Smooth muscle cell (in vitro differentiated cells): Measurements from ENCODE around the gene TMEM263. TPM values are rescaled to one million over a fixed set of nuclear protein-coding genes. Genes with fewer than 3 reads are reported as not detected.
"Not testable (repeated sequence)": the region's sequence is repeated elsewhere in the genome, so short reads cannot be mapped to it uniquely, and the experiment has no call there.

ENCODE experiments used
- DNase-seq: peaks from one replicate; lab custom pipeline; 2025; ENCODE audit not compliant: unreplicated experiment; lab: John Stamatoyannopoulos, UW
- H2AFZ ChIP-seq: fragments of 200-600 bp; sonication (generic); 2 replicates; pipeline ENCODE4 v1.6.0; 2016; ENCODE audit warnings: antibody characterized with exemption, low read depth, mild to moderate bottlenecking
- H3F3A ChIP-seq: fragments of 200-600 bp; sonication (generic); 2 replicates; pipeline ENCODE4 v1.6.0; 2017; ENCODE audit warnings: antibody characterized with exemption, low read depth
- H3K27ac ChIP-seq: fragments of 200-600 bp; sonication (generic); 2 replicates; pipeline ENCODE4 v1.5.1; 2016; ENCODE audit warnings: low read depth, mild to moderate bottlenecking
- H3K27me3 ChIP-seq: fragments of 200-600 bp; sonication (generic); 2 replicates; pipeline ENCODE4 v1.6.1; 2016; ENCODE audit warnings: low read depth, mild to moderate bottlenecking
- H3K36me3 ChIP-seq: fragments of 200-600 bp; sonication (generic); 2 replicates; pipeline ENCODE4 v1.5.1; 2016; ENCODE audit warnings: low read depth
- H3K4me1 ChIP-seq: fragments of 200-600 bp; sonication (generic); 2 replicates; pipeline ENCODE4 v1.5.1; 2016; ENCODE audit warnings: low read depth
- H3K4me2 ChIP-seq: fragments of 200-600 bp; sonication (generic); 2 replicates; pipeline ENCODE4 v1.6.0; 2016; ENCODE audit warnings: mild to moderate bottlenecking
- H3K4me3 ChIP-seq: fragments of 200-600 bp; sonication (generic); 2 replicates; pipeline ENCODE4 v1.5.1; 2016; ENCODE audit warnings: mild to moderate bottlenecking
- H3K79me2 ChIP-seq: fragments of 200-600 bp; sonication (generic); 2 replicates; pipeline ENCODE4 v1.6.0; 2016; ENCODE audit warnings: low read depth, mild to moderate bottlenecking
- H3K9ac ChIP-seq: fragments of 200-600 bp; sonication (generic); 2 replicates; pipeline ENCODE4 v1.6.0; 2016; ENCODE audit warnings: low read depth
- H3K9me3 ChIP-seq: fragments of 200-600 bp; sonication (generic); replicated peaks from 2 replicates; pipeline ENCODE4 v1.5.1; 2016; ENCODE audit warnings: low read depth
- H4K20me1 ChIP-seq: fragments of 200-600 bp; sonication (generic); 2 replicates; pipeline ENCODE4 v1.6.0; 2016; ENCODE audit warnings: low read depth
- CTCF ChIP-seq: fragments of 200-600 bp; sonication (generic); IDR thresholded peaks from 2 replicates; pipeline ENCODE4 v1.5.1; 2017; ENCODE audit warnings: borderline replicate concordance, mild to moderate bottlenecking, antibody characterized with exemption; ENCODE audit not compliant: insufficient read depth, poor library complexity, severe bottlenecking
- WGBS: methylation state at CpG from one replicate; pipeline ENCODE4 v1.1.7; 2016; ENCODE audit warnings: low lambda C conversion rate; 5-methylcytosine and 5-hydroxymethylcytosine counted together
- polyA plus RNA-seq: library from polyadenylated mRNA; unstranded; fragments of >200 nt; fragmentation: Nextera tagmentation; extraction: Ambion mirVana; gene quantifications from 2 replicates; pipeline ENCODE4 v1.2.1, GENCODE V29; 2016
- total RNA-seq: library from RNA; depleted of rRNA; stranded (reverse); fragments of >200 nt; gene quantifications from 2 replicates; pipeline ENCODE4 v1.2.3, GENCODE V29; 2014

The TMEM263 gene
- total and polyA plus RNA-seq, 2 experiments from 2014 or later, result 102 to 177 TPM

- peaks cover 2% of the 10 kb centered on the region for H3F3A ChIP-seq
- no peak overlapping the region for H2AFZ ChIP-seq
- no peak for DNase-seq
- H3K4me3 ChIP-seq, result no peak overlapping the region
- WGBS, result 74% methylated on average over 2 of the region's 2 CpGs
- no peaks in the 10 kb centered on the region for H3K27me3 ChIP-seq
- TF ChIP-seq CTCF, result no peak
- peaks cover 2% of the 10 kb centered on the region for H4K20me1 ChIP-seq
- H3K27ac ChIP-seq, result no peak overlapping the region
- H3K36me3 ChIP-seq, result peaks cover 5% of the 10 kb centered on the region
- H3K4me2 ChIP-seq, result no peak overlapping the region
- no peaks in the 10 kb centered on the region for H3K9me3 ChIP-seq
- H3K79me2 ChIP-seq, result no peaks in the 10 kb centered on the region
- no peaks in the 10 kb centered on the region for H3K4me1 ChIP-seq
- H3K9ac ChIP-seq, result no peak overlapping the region
These were observed 39.0 kb downstream of the TMEM263 start for GRCh38 chr12:106994579-106995220.

DNA sequence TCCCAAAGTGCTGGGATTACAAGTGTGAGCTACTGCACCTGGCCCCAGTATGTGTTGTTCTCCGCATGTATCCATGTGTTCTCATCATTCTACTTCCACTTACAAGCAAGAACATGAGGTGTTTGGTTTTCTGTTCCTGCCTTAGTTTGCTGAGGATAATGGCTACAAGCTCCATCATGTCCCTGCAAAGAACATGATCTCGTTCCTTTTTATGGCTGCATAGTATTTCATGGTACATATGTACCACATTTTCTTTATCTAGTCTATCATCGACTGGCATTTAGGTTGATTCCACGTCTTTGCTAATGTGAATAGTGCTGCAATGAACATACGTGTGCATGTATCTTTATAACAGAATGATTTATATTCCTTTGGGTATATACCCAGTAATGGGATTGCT lies 40.4 kb downstream of the TMEM263 start:
- H3K4me3 ChIP-seq, H3K4me1 ChIP-seq, H3F3A ChIP-seq, H3K79me2 ChIP-seq, H3K27ac ChIP-seq, H3K27me3 ChIP-seq, H3K4me2 ChIP-seq, H2AFZ ChIP-seq, DNase-seq, H3K9me3 ChIP-seq, H3K9ac ChIP-seq, H3K36me3 ChIP-seq, H4K20me1 ChIP-seq: not testable (repeated sequence)
- 98% methylated on average over 5 of the region's 5 CpGs for WGBS

DNA sequence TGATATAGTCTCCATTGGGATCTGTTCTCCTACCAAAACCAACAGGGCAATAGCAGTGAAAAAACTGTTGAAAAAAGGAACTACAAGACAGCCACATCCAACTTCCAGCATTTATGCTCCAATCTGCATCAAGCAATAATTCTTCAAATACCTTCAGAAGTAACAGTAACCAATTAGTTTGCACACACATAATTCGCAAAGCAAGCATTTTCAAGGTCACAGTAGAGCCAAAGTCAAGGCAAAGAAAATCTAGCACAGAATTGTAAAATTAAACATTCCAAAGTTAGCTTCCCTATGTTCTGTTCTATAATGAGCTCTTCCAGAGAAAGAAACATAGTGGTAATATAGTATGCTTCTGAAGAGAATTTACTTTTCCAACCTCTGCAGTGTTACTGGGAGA lies 42.2 kb downstream of the TMEM263 start:
- Histone ChIP-seq H3K9me3 (no peaks in the 10 kb centered on the region), H3K27ac (no peak overlapping the region), H3F3A (no peaks in the 10 kb centered on the region), H3K4me2 (no peak overlapping the region), H3K4me3 (no peak overlapping the region), H2AFZ (no peak overlapping the region), H3K36me3 (peaks cover 11% of the 10 kb centered on the region), H4K20me1 (no peaks in the 10 kb centered on the region), H3K27me3 (no peaks in the 10 kb centered on the region), H3K4me1 (no peaks in the 10 kb centered on the region), H3K9ac (no peak overlapping the region), H3K79me2 (no peaks in the 10 kb centered on the region)
- 100% methylated on average over 1 of the region's 1 CpG for WGBS
- DNase-seq, result no peak
- TF ChIP-seq CTCF, result no peak

- no peak overlapping the region for H3K9ac ChIP-seq
These were observed 43.7 kb downstream of the TMEM263 start for GRCh38 chr12:106999446-106999845.

GRCh38 chr12:107002665-107003064 lies 47.0 kb downstream of the TMEM263 start:
- not testable (repeated sequence) for H3K79me2 ChIP-seq, DNase-seq, H3K27ac ChIP-seq, H3K27me3 ChIP-seq, H3K4me3 ChIP-seq, H3K4me1 ChIP-seq, H3K4me2 ChIP-seq, H3K9ac ChIP-seq, H2AFZ ChIP-seq, H3F3A ChIP-seq, H3K9me3 ChIP-seq, H4K20me1 ChIP-seq, H3K36me3 ChIP-seq
- 95% methylated on average over 4 of the region's 4 CpGs for WGBS

More at GRCh38 chr12:106999446-106999845, 43.7 kb downstream of the TMEM263 start:
- no peaks in the 10 kb centered on the region for H3F3A ChIP-seq
- no peak overlapping the region for H3K4me2 ChIP-seq
- no peak overlapping the region for H3K27ac ChIP-seq
- no peak for TF ChIP-seq CTCF
- no peak for DNase-seq
- H3K9me3 ChIP-seq, result no peaks in the 10 kb centered on the region
- H3K27me3 ChIP-seq, result no peaks in the 10 kb centered on the region
- 82% methylated on average over 6 of the region's 6 CpGs for WGBS
- no peaks in the 10 kb centered on the region for H4K20me1 ChIP-seq
- no peaks in the 10 kb centered on the region for H3K4me1 ChIP-seq
- H3K79me2 ChIP-seq, result no peaks in the 10 kb centered on the region
- H3K36me3 ChIP-seq, result peaks cover 11% of the 10 kb centered on the region
- H2AFZ ChIP-seq, result no peak overlapping the region
- H3K4me3 ChIP-seq, result no peak overlapping the region
